CD4-positive, alpha-beta T cell (primary cell): ENCODE data around the gene PLCB1. TPM values are rescaled to one million over a fixed set of nuclear protein-coding genes. Genes with fewer than 3 reads are reported as not detected.

Experiments
- ATAC-seq: fragments of 200-7000 bp; cut with Tn5 transposase; one replicate; pipeline ENCODE4 v1.10.0; 2022; ENCODE audit warnings: mild to moderate bottlenecking; ENCODE audit not compliant: poor library complexity
- CTCF ChIA-PET: fragments of 350-600 bp; sonication (Branson Sonifier 250); formaldehyde crosslinking; loops from one replicate; lab custom pipeline; 2021; ENCODE audit warnings: antibody characterized with exemption, inconsistent platforms; lab: Charles Lee
- POLR2A ChIA-PET: fragments of 350-600 bp; sonication (Branson Sonifier 250); formaldehyde crosslinking; loops from one replicate; lab custom pipeline; 2021; ENCODE audit warnings: antibody characterized with exemption, inconsistent platforms; lab: Charles Lee
- DNase-seq, 14 experiments: peaks; one replicate each; pipeline ENCODE4 v3.0.0-alpha.2; 2013 to 2020; ENCODE audit warnings: mixed read lengths in 2 of 14
- H3K27ac ChIP-seq, 2 donors: one replicate each; pipeline versions ENCODE4 v1.5.1 to v1.7.0; 2013; ENCODE audit warnings: low read length in 2 of 2, low read depth in 1 of 2, mild to moderate bottlenecking in 1 of 2
- H3K27me3 ChIP-seq, 2 experiments: 1 replicate in 1 of 2; 2 replicates in 1 of 2; pipeline versions ENCODE4 v1.6.1 to v1.7.0; 2013; ENCODE audit warnings: low read length in 2 of 2, control low read depth in 1 of 2, mild to moderate bottlenecking in 1 of 2, moderate library complexity in 1 of 2; ENCODE audit not compliant: insufficient read depth in 2 of 2, control insufficient read depth in 1 of 2
- H3K36me3 ChIP-seq: one replicate; pipeline ENCODE4 v1.6.1; 2013; ENCODE audit warnings: low read length, control low read depth; ENCODE audit not compliant: insufficient read depth
- H3K4me1 ChIP-seq: one replicate; pipeline ENCODE4 v1.6.1; 2013; ENCODE audit warnings: low read length, control low read depth; ENCODE audit not compliant: insufficient read depth
- H3K4me3 ChIP-seq: one replicate; pipeline ENCODE4 v1.5.1; 2013; ENCODE audit warnings: mild to moderate bottlenecking, low read length, moderate library complexity
- H3K9me3 ChIP-seq, 2 experiments: 1 replicate in 1 of 2; 2 replicates in 1 of 2; pipeline versions ENCODE4 v1.6.1 to v1.7.0; 2013; ENCODE audit warnings: low read length in 2 of 2, mild to moderate bottlenecking in 2 of 2, control low read depth in 1 of 2, moderate library complexity in 1 of 2; ENCODE audit not compliant: control insufficient read depth in 1 of 2, insufficient read depth in 1 of 2
- H3K27ac Mint-ChIP-seq: one replicate; pipeline ENCODE4 v1.8.0; 2020; ENCODE audit warnings: mixed read lengths
- H3K27me3 Mint-ChIP-seq: one replicate; pipeline ENCODE4 v1.8.0; 2021; ENCODE audit warnings: mixed read lengths
- H3K36me3 Mint-ChIP-seq: one replicate; pipeline ENCODE4 v1.8.0; 2021; ENCODE audit warnings: low read depth, mixed read lengths
- H3K4me1 Mint-ChIP-seq: one replicate; pipeline ENCODE4 v1.8.0; 2021; ENCODE audit warnings: low read depth, mixed read lengths
- H3K4me3 Mint-ChIP-seq: one replicate; pipeline ENCODE4 v1.8.0; 2020; ENCODE audit warnings: mild to moderate bottlenecking, mixed read lengths
- H3K9me3 Mint-ChIP-seq: one replicate; pipeline ENCODE4 v1.8.0; 2020; ENCODE audit warnings: mixed read lengths
- intact Hi-C, 2 experiments: fragments of 100-400 bp; cut with DNase I in 1 of 2; cut with micrococcal nuclease in 1 of 2; formaldehyde crosslinking; loops; one replicate each; pipeline versions ENCODE4 v1.15.1 to v1.9.0; 2023 to 2025; cut with DNase I, micrococcal nuclease
- total RNA-seq, 174 experiments: library from RNA in 2 of 174; stranded (reverse) in 2 of 174; gene quantifications; one replicate each; pipeline ENCODE4 v1.2.3 and lab custom pipeline; 2021 to 2026
- TF ChIP-seq, protein P1 (sequence below): fragments of 200-600 bp; IDR thresholded peaks from one replicate; pipeline ENCODE4 v1.8.0; 2022; ENCODE audit warnings: antibody characterized with exemption, mild to moderate bottlenecking

PLCB1 gene
- total RNA-seq, 2 experiments from 2014 or later = 3.8 to 5.6 TPM

DNA sequence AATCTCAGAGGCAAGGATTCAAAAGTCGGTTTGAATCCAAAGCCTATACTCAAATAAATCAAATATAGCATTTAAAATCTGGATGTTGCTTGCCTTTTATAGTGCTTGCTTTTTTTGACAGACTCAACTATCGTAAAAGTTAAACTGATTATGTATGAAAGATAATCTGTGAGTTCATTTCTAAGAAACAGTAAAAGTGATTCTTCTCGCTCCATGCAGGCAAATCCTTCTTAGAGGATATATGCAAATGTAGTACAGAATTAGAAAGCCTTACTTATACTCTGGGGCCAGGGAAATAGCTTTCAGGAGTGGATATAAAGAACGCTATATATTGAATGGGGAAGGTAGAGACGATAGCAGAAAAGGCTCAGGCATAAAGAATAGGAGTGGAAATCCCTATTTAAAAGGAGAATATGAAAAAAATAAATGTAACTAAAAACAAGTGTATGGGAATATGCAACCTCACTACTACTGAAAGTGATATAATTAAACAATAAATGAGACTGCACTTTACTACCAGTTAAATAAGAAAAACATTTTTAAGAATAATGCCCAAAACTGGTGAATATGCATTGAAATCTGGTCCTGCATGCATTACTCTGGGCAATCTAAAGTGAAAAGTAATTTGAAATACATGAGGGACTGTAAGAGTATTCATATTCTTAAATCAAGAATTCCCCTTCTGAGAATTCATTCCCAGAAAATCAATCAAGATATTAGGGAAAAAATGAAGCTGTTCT lies 575.1 kb downstream of the PLCB1 start:
- Mint-ChIP-seq H3K4me3 (no peak overlapping the region), H3K4me1 (no peaks in the 10 kb centered on the region), H3K36me3 (no peaks in the 10 kb centered on the region), H3K9me3 (no peaks in the 10 kb centered on the region), H3K27me3 (no peaks in the 10 kb centered on the region), H3K27ac (no peak overlapping the region)
- DNase-seq (no peak), ATAC-seq (no peak)
- TF ChIP-seq, protein P1, sequence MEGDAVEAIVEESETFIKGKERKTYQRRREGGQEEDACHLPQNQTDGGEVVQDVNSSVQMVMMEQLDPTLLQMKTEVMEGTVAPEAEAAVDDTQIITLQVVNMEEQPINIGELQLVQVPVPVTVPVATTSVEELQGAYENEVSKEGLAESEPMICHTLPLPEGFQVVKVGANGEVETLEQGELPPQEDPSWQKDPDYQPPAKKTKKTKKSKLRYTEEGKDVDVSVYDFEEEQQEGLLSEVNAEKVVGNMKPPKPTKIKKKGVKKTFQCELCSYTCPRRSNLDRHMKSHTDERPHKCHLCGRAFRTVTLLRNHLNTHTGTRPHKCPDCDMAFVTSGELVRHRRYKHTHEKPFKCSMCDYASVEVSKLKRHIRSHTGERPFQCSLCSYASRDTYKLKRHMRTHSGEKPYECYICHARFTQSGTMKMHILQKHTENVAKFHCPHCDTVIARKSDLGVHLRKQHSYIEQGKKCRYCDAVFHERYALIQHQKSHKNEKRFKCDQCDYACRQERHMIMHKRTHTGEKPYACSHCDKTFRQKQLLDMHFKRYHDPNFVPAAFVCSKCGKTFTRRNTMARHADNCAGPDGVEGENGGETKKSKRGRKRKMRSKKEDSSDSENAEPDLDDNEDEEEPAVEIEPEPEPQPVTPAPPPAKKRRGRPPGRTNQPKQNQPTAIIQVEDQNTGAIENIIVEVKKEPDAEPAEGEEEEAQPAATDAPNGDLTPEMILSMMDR = no peak
- Histone ChIP-seq H3K36me3 (no peaks in the 10 kb centered on the region), H3K27ac (no peak overlapping the region), H3K4me3 (no peak overlapping the region), H3K4me1 (no peaks in the 10 kb centered on the region), H3K27me3 (no peaks in the 10 kb centered on the region), H3K9me3 (no peaks in the 10 kb centered on the region)
- CTCF ChIA-PET = no interaction called here
- intact Hi-C loops = no loop called here
- POLR2A ChIA-PET = no interaction called here

DNA sequence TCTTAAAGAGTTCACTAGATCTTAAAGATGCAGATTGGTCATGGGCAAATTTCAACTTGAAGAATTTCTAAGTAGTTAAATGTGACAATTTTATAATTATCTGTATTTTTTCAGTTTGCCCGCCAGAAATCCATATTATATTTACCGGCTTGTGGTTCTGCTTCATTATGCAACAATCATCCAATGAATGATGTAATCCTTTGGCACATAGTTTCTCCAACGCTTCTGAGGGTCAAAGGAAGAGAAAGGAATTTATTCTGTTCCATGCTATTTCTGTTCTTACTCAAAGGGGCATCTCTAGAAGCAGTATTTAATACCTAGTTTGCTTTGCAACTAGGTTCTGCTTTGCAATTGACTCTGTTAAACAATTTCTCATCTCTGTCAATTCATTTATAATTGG lies 577.6 kb downstream of the PLCB1 start:
- ChIA-PET POLR2A (no interaction called here), CTCF (no interaction called here)
- no peaks in the 10 kb centered on the region for H3K9me3 Mint-ChIP-seq
- H3K4me3 Mint-ChIP-seq = no peak overlapping the region
- ATAC-seq (no peak), DNase-seq (no peak)
- H3K4me1 Mint-ChIP-seq = no peaks in the 10 kb centered on the region
- TF ChIP-seq, protein P1 = no peak
- H3K27me3 Mint-ChIP-seq = no peaks in the 10 kb centered on the region
- H3K36me3 Mint-ChIP-seq = no peaks in the 10 kb centered on the region
- Histone ChIP-seq H3K27me3 (no peaks in the 10 kb centered on the region), H3K4me1 (no peaks in the 10 kb centered on the region), H3K27ac (no peak overlapping the region), H3K9me3 (no peaks in the 10 kb centered on the region), H3K36me3 (no peaks in the 10 kb centered on the region), H3K4me3 (no peak overlapping the region)
- H3K27ac Mint-ChIP-seq = no peak overlapping the region
- intact Hi-C loops = no loop called here

DNA sequence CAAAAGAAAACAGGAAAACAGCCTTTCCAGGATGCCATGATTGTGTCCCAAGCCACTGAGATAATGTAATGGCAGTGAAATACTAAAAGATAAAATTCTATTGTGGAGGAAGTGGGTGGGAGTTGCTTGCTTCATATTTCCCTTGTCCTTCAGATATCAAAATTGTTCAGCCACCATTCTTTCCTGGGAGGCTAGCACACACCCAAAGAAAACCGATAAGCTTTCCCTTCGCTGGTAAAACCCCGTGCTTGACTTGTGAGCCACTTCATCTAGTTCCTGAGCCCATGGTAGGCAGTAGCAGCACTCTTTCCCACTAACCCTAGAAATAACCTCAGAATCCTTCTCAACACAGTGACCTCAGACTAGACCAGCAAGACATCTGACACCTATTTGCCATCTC lies 579.4 kb downstream of the PLCB1 start:
- ATAC-seq (no peak), DNase-seq (no peak)
- Mint-ChIP-seq H3K27me3 (no peaks in the 10 kb centered on the region), H3K4me3 (no peak overlapping the region), H3K27ac (no peak overlapping the region), H3K9me3 (no peaks in the 10 kb centered on the region), H3K4me1 (no peaks in the 10 kb centered on the region), H3K36me3 (no peaks in the 10 kb centered on the region)
- intact Hi-C loops = no loop called here
- H3K36me3 ChIP-seq = no peaks in the 10 kb centered on the region
- H3K9me3 ChIP-seq = no peaks in the 10 kb centered on the region
- no peaks in the 10 kb centered on the region for H3K27me3 ChIP-seq
- no peak overlapping the region for H3K4me3 ChIP-seq
- H3K27ac ChIP-seq = no peak overlapping the region
- TF ChIP-seq, protein P1 = no peak
- ChIA-PET POLR2A (no interaction called here), CTCF (interaction anchor here (1.0 kb wide), 1 partner anchor 11 kb away, joined by 4 read pairs; no protein-coding TSS in a partner anchor)
- H3K4me1 ChIP-seq = no peaks in the 10 kb centered on the region
